ENCODE results near the gene F2.

GRCh38 chr11:46778416-46778815 lies 59.4 kb downstream of the F2 start:
- no peak for TF ChIP-seq CTCF (IDR thresholded peaks at IDR 0.05; ENCODE audit: borderline replicate concordance, extremely low read depth, low read length, poor library complexity, severe bottlenecking)
- no peak for TF ChIP-seq EZH2 (IDR thresholded peaks at IDR 0.05; ENCODE audit: borderline replicate concordance, low read depth, low read length, severe bottlenecking)
